ENCODE measurements around the gene DIP2B.

DNA sequence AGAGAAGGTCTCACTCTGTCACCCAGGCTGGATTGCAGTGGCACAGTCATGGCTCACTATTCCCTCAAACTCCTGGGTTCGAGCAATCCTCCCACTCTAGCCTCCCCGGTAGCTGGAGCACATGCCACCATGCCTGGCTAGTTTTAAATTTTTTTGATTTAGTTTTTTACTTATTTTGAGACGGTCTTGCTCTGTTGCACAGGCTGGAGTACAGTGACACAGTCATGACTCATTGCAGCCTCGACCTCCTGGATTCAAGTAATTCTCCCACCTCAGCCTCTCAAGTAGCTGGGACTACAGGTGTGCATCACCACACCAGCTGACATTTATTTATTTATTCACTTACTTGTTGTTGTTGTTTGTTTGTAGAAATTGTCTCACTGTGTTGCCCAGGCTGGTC lies 22.2 kb upstream of the DIP2B start:
- TF ChIP-seq POLR2A (IDR thresholded peaks at IDR 0.05) (no peak), EP300 (IDR thresholded peaks at IDR 0.05) (no peak)
- TF ChIP-seq, protein P1, sequence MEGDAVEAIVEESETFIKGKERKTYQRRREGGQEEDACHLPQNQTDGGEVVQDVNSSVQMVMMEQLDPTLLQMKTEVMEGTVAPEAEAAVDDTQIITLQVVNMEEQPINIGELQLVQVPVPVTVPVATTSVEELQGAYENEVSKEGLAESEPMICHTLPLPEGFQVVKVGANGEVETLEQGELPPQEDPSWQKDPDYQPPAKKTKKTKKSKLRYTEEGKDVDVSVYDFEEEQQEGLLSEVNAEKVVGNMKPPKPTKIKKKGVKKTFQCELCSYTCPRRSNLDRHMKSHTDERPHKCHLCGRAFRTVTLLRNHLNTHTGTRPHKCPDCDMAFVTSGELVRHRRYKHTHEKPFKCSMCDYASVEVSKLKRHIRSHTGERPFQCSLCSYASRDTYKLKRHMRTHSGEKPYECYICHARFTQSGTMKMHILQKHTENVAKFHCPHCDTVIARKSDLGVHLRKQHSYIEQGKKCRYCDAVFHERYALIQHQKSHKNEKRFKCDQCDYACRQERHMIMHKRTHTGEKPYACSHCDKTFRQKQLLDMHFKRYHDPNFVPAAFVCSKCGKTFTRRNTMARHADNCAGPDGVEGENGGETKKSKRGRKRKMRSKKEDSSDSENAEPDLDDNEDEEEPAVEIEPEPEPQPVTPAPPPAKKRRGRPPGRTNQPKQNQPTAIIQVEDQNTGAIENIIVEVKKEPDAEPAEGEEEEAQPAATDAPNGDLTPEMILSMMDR (IDR thresholded peaks at IDR 0.05), result no peak

All from ovary (tissue), 3 donors.